Measurements from ENCODE around the gene SEMA4A.
"Not testable (repeated sequence)": the region's sequence is repeated elsewhere in the genome, so short reads cannot be mapped to it uniquely, and the experiment has no call there.

Gene SEMA4A

DNA sequence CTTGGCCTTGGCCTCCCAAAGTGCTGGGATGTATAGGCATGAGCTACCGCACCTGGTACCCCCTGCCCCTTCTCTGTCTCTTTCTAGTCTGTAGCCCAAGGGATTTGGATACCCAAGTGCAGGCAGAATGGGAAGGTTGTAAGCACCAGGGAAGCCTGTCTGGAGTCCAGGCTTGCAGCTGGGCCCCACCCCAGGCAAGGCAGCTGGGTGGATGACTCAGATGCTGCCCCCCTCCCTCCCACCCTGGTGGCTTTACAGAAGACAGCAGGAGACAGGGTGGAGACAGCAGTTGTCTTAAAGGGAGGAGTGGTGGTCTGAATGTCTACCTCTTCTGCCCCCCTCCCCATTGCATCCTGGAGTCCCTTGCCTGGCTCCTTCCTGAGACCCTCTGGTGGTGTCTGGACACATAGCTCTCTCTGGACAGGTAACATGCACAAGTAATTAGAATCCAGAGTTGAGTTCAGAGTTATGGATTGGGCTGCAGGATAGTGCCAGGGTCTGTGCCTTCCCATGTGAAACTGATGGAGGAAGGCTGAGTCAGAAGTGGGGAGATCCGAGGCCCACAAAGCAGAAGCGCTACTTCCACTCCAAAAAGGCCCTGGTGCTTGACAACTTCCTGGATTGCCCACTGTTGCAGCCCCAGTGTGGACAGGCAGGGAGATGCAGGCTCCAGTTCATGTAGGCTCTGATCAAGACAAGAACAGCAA is 33.7 kb upstream of the SEMA4A start:
- DNase-seq (ENCODE audit: low read depth in 2 of 2): no peak

GRCh38 chr1:156120318-156120717 is 33.1 kb upstream of the SEMA4A start:
- DNase-seq (ENCODE audit: low read depth in 2 of 2): no peak

GRCh38 chr1:156121005-156121404 is 32.4 kb upstream of the SEMA4A start:
- not testable (repeated sequence) for DNase-seq (ENCODE audit: low read depth in 2 of 2)

DNA sequence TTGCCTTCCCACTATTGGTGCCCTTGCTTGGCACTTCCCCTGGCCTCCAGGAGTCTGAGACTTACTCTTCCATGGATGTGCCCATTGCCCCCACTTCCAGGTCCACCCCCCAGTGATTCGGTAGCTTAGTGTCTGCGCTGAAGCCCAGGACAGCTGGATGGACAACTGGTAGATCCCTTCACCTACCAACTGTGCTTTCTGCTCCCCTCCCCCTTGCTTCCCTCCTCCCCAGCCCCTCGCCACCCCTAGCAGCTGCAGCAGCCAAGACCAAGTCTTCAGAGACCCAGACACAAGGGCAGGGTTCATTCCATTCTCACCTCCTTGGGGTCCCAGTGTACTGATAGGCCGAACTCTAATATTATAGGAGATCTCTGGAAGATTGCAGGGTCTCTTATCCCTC is 31.9 kb upstream of the SEMA4A start:
- no peak for DNase-seq (ENCODE audit: low read depth in 2 of 2)

- DNase-seq (ENCODE audit: low read depth in 2 of 2): no peak
These were observed 31.3 kb upstream of the SEMA4A start for GRCh38 chr1:156122086-156122485.

- DNase-seq (ENCODE audit: low read depth in 2 of 2): no peak
These were observed 30.6 kb upstream of the SEMA4A start for GRCh38 chr1:156122519-156123355.

DNA sequence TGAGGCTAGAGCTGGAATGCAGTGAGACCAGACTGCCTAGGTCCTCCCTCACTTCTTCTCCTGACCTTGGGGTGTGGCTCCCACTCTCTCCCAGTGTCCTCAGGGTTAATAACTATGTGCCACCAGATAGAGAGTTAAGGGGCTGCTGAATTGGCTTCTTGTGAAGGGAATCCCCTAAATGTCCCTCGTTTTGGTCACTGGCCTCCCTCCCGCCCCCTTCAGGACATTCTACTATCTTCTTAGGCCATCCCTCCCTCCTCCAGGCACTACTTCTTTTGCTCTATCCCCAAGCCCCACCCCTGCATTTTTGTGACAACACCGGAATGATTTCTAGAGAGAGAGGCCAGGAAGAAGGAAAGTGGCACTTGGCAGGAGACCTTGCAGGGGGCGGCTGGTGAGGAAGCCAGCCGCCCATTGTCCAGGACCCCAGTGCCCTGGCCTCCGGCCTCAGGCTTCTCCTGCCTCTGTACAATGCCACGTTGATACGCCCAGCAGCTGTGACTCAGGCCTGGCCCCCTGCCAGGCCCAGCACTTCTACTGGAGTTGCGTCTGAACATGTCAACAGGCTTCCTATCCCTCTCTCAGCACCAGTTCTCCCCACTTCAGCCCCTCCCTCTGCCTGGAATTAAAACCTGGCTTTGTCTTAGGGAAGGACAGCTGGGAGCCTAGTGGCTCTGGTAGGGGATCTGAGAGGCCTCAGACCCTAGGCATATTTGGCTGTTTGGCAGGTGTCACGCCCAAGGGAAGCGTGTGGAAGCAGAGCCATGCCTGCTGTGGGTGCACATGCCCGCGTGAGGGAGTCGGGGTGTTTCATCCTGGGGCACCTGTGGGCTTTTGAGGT is 29.8 kb upstream of the SEMA4A start:
- DNase-seq (ENCODE audit: low read depth in 2 of 2): peak; percentile 87 to 91

GRCh38 chr1:156124557-156125483 is 28.6 kb upstream of the SEMA4A start:
- DNase-seq (ENCODE audit: low read depth in 2 of 2): no peak

- DNase-seq (ENCODE audit: low read depth in 2 of 2): not testable (repeated sequence)
These were observed 27.8 kb upstream of the SEMA4A start for GRCh38 chr1:156125544-156125943.

- DNase-seq (ENCODE audit: low read depth in 2 of 2): peak; percentile 88
These were observed 27.2 kb upstream of the SEMA4A start for GRCh38 chr1:156126043-156126629.

DNA sequence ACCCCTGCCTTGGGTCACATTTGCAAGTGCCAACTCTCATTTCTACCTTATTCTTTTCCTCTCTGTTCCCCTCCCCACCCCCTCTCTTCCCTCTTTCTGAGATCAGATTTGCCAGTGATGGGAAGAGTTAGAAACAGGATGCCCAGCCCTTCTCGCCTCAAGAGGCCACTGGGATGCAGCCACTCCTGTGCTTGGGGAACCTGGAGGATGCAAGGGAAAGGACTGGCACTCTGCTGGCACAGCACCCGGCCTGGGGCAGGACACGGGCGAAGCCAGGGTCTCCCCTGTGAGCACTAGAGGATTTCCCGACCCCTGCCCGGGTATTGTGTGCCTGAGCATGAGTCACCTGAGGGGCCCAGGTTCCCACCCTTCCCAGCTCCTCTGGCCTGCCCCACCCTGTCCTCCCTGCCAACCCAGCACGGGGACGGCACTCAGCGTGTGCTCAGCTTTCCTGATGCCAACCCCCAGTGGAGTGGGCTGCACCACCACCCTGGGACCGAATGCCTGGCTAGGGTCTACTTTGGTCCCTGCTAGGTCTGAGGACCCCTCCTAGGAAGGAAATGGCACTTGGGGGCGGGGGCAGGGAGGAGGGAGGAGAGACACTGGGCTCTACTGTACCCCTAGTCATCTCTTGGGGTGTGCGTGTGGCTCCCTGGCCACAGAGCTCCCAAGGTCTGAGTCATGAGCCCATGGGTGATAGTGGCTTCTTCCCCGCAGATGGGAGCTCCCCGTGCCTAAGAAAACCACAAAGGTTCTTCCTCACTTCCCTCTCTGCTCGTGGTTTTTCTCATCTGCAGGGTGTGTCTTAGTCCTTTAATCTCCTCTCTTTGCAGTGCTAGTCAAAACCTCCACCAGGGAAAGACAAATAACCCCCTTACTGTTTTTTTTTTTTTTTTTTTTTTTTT is 26.5 kb upstream of the SEMA4A start:
- DNase-seq (ENCODE audit: low read depth in 2 of 2): peak in 1 of 2 experiments; percentile 66

DNA sequence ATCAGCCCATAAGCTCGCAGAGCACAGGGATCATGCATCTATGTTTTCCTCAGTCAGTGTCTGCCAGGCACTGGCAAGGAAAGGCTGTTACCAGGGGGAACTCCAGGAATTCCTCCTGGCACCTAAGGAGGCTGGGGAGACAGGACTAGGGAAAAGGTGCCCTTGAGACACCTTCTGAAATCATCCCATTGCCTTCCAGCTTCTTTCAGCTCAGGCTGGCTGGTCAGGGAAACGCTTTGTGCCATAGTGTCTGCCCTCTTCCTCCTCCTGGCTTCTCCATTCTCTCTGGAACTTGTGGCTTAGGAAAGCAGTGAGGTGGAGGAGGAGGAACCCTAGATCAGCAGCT is 25.1 kb upstream of the SEMA4A start:
- DNase-seq (ENCODE audit: low read depth in 2 of 2): no peak

DNA sequence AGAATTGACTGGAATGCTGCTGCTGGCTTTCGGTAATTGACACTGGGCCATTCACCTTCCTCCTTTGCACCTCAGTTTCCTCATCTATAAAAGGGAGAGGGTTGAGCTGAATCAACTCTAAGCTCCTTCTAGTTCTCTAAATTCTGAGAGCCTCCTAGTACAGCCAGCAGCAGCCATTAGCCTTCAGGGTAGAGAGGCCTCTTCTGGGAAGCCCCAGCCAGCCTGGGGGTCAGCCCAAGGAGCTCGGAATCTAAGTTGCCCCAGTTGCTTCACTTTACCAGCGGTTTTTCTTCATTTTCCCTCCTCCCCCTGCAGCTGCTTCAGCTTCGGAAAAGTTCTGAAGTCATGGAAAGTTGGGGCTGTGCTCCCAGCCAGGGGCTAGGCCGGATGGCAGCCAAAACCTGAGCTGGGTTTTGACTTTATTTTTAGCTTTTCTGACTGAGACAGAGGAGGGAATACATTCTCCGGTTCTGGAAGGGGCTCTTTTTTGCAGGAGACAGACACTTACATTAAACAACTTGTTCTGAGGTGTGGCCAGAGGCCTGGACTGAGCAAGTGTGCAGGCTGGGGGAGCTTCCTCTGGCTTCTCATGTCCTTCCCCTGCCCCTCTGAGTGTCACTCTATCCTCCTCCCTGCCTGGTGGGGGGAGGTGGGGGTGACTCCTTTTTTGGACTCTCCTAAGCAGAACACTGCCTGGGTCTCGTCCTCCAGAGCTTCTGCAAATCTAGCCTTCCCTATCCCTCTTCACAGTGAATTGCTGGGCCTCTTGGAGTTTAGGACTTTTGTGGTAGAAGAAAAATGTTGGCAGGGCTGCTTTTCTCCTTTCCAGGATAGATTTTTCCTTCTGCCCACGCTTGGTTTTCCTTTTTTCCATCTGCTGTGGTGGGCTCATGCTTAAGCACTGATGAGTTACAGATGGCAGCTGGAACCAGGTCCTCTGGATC is 24.5 kb upstream of the SEMA4A start:
- peak; percentile 81 to 85 for DNase-seq (ENCODE audit: low read depth in 2 of 2)

- peak; percentile 93 to 94 for DNase-seq (ENCODE audit: low read depth in 2 of 2)
These were observed 23.5 kb upstream of the SEMA4A start for GRCh38 chr1:156129687-156130577.

DNA sequence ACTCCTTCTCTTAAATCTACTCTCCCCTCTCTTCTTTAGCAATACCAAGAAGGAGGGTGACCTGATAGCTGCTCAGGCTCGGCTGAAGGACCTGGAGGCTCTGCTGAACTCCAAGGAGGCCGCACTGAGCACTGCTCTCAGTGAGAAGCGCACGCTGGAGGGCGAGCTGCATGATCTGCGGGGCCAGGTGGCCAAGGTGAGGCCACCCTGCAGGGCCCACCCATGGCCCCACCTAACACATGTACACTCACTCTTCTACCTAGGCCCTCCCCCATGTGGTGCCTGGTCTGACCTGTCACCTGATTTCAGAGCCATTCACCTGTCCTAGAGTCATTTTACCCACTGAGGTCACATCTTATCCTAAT is 22.8 kb upstream of the SEMA4A start:
- DNase-seq (ENCODE audit: low read depth in 2 of 2): no peak

- DNase-seq (ENCODE audit: low read depth in 2 of 2): no peak
These were observed 18.5 kb upstream of the SEMA4A start for GRCh38 chr1:156134716-156135435.

Measured in fibroblast of skin of left biceps (primary cell).